Keratinocyte (primary cell): ENCODE measurements around the gene AQP6.

Source experiments
- EZH2 ChIP-seq: IDR thresholded peaks from one replicate; pipeline ENCODE4 v1.6.1; 2012; ENCODE audit warnings: inconsistent platforms, mild to moderate bottlenecking, low read length, moderate library complexity
- TF ChIP-seq, protein P1 (sequence below), 3 experiments: IDR thresholded peaks in 1 of 3; conservative IDR thresholded peaks in 1 of 3; optimal IDR thresholded peaks in 1 of 3; 2 replicates in 2 of 3; 3 replicates in 1 of 3; pipeline versions ENCODE3 to v1.5.1; 2011; ENCODE audit warnings: low read length in 3 of 3, mild to moderate bottlenecking in 3 of 3, moderate library complexity in 2 of 3, control low read depth in 1 of 3, inconsistent platforms in 1 of 3; ENCODE audit not compliant: insufficient read depth in 2 of 3; ENCODE audit errors: extremely low read depth in 1 of 3

DNA sequence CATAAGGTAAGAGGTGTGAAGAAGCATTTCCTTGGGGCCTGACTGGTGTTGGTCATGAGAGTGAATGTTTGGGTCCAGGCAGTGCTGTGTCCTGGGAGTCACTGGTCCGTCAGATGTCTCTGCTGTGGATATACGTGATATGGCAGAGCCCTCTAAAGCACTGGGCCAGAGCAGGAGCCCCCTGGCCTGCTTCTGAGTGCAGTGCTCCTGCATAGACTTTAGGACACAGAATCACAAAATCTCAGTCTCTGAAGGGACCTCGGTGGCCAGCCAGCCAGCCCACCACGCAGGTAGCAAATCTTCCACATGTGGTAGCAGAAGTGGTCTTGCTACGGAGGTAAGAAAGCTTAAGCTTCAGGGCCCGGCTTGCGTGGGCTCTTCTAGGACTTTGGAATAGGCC is 40.7 kb upstream of the AQP6 start:
- TF ChIP-seq, protein P1, sequence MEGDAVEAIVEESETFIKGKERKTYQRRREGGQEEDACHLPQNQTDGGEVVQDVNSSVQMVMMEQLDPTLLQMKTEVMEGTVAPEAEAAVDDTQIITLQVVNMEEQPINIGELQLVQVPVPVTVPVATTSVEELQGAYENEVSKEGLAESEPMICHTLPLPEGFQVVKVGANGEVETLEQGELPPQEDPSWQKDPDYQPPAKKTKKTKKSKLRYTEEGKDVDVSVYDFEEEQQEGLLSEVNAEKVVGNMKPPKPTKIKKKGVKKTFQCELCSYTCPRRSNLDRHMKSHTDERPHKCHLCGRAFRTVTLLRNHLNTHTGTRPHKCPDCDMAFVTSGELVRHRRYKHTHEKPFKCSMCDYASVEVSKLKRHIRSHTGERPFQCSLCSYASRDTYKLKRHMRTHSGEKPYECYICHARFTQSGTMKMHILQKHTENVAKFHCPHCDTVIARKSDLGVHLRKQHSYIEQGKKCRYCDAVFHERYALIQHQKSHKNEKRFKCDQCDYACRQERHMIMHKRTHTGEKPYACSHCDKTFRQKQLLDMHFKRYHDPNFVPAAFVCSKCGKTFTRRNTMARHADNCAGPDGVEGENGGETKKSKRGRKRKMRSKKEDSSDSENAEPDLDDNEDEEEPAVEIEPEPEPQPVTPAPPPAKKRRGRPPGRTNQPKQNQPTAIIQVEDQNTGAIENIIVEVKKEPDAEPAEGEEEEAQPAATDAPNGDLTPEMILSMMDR (optimal IDR thresholded peaks at IDR 0.05 in 1 of 3, IDR thresholded peaks at IDR 0.05 in 1 of 3, conservative IDR thresholded peaks at IDR 0.05 in 1 of 3; ENCODE audit: extremely low read depth in 1 of 3, insufficient read depth in 2 of 3, low read length in 3 of 3), result no peak
- TF ChIP-seq EZH2, result no peak
